Kidney (tissue), 14 donors: ENCODE results near the gene TBCD. TPM values are rescaled to one million over a fixed set of nuclear protein-coding genes. Genes with fewer than 3 reads are reported as not detected.

Experiments used
- DNase-seq, 5 donors: peaks; one replicate each; pipeline ENCODE4 v3.0.0-alpha.2; 2013 to 2020
- FAIRE-seq: peaks from 2 replicates; lab custom pipeline; 2012; peaks lifted over from hg19 to GRCh38; lab: Jason Lieb, UNC
- H3K27ac ChIP-seq, 2 donors: one replicate each; pipeline ENCODE4 v1.7.0; 2013; ENCODE audit warnings: low read depth in 2 of 2, low read length in 2 of 2, inconsistent platforms in 1 of 2
- H3K27me3 ChIP-seq: one replicate; pipeline ENCODE4 v1.7.1; 2013; ENCODE audit warnings: low read length, inconsistent platforms; ENCODE audit not compliant: control insufficient read depth, insufficient read depth
- H3K36me3 ChIP-seq, 3 donors: one replicate each; pipeline versions ENCODE4 v1.7.0 to v1.7.1; 2013; ENCODE audit warnings: low read length in 3 of 3, control low read depth in 1 of 3, inconsistent platforms in 1 of 3; ENCODE audit not compliant: insufficient read depth in 3 of 3, control insufficient read depth in 2 of 3
- H3K4me1 ChIP-seq, 3 donors: one replicate each; pipeline versions ENCODE4 v1.7.0 to v1.7.1; 2013; ENCODE audit warnings: low read length in 3 of 3, inconsistent platforms in 1 of 3, low read depth in 1 of 3; ENCODE audit not compliant: control insufficient read depth in 2 of 3, insufficient read depth in 2 of 3
- H3K4me3 ChIP-seq, 3 donors: one replicate each; pipeline versions ENCODE4 v1.7.0 to v1.8.1; 2013; ENCODE audit warnings: low read length in 3 of 3, control low read depth in 1 of 3, inconsistent platforms in 1 of 3
- H3K9ac ChIP-seq, 3 donors: one replicate each; pipeline versions ENCODE4 v1.7.0 to v1.7.1; 2013; ENCODE audit warnings: low read length in 3 of 3, control low read depth in 1 of 3, inconsistent platforms in 1 of 3
- H3K9me3 ChIP-seq, 3 donors: one replicate each; pipeline versions ENCODE4 v1.7.0 to v1.7.1; 2013; ENCODE audit warnings: low read length in 3 of 3, control low read depth in 1 of 3, inconsistent platforms in 1 of 3; ENCODE audit not compliant: control insufficient read depth in 2 of 3, insufficient read depth in 1 of 3
- CTCF ChIP-seq: IDR thresholded peaks from 3 replicates; pipeline ENCODE4 v1.5.1; 2012; ENCODE audit warnings: mild to moderate bottlenecking, moderate library complexity, borderline replicate concordance; ENCODE audit not compliant: insufficient read depth; ENCODE audit errors: extremely low read depth
- intact Hi-C: fragments of 100-400 bp; cut with DNase I; formaldehyde crosslinking; loops from one replicate; pipeline ENCODE4 v1.11.1; 2022
- polyA plus RNA-seq: library from polyadenylated mRNA; stranded (reverse); fragments of 350-450 nt; fragmentation: Illumina TruSeq; extraction: RNeasy Lipid Tissue Mini Kit (QIAGEN cat#74804); gene quantifications from one replicate; pipeline ENCODE4 v1.2.3, GENCODE V29; 2014; ENCODE audit warnings: low read depth, low replicate concordance; ENCODE audit not compliant: insufficient read depth
- total RNA-seq: library from RNA; stranded (reverse); fragmentation: NEBNext Ultra II Directional; extraction: Animal tissue kit (Norgen Biotek cat#: 25700); gene quantifications from one replicate; pipeline ENCODE4 v1.2.1, GENCODE V29; 2021
- donor health status: control.
- donor health status: control.
- donor health status: control.
- donor health status: control.
- donor health status: control.
- donor health status: DM: yes; HTN: yes; CAD: no.
- donor health status: Normal renal cell carcinoma (clear cell type).

TBCD gene
- total and polyA plus RNA-seq, 2 donors from 2014 or later: 72.8 to 78.7 TPM

GRCh38 chr17:82859431-82860403 lies 107.9 kb downstream of the TBCD start:
- Histone ChIP-seq H3K4me1 (peaks cover 3 to 25% (median 20%) of the 10 kb centered on the region in 3 donors), H3K9me3 (no peaks in the 10 kb centered on the region), H3K27ac (peak overlapping the region; percentile 79 to 91), H3K4me3 (peak overlapping the region in 1 of 3 donors; percentile 29), H3K27me3 (no peaks in the 10 kb centered on the region), H3K9ac (peak overlapping the region in 1 of 3 donors; percentile 55), H3K36me3 (no peaks in the 10 kb centered on the region)
- intact Hi-C loops: no loop called here
- no peak for TF ChIP-seq CTCF
- FAIRE-seq: no peak
- peak; percentile 91 to 96 (median 96) for DNase-seq

GRCh38 chr17:82860606-82861392 lies 108.9 kb downstream of the TBCD start:
- intact Hi-C loops: no loop called here
- Histone ChIP-seq H3K36me3 (no peaks in the 10 kb centered on the region), H3K27ac (peak overlapping the region; percentile 79 to 91), H3K27me3 (no peaks in the 10 kb centered on the region), H3K9ac (peak overlapping the region in 1 of 3 donors; percentile 55), H3K4me3 (peak overlapping the region in 1 of 3 donors; percentile 29), H3K9me3 (no peaks in the 10 kb centered on the region), H3K4me1 (peaks cover 3 to 25% (median 20%) of the 10 kb centered on the region in 3 donors)
- DNase-seq (peak in 3 of 5 donors; percentile 51 to 80 (median 80)), FAIRE-seq (no peak)
- TF ChIP-seq CTCF: no peak

GRCh38 chr17:82861393-82861775 lies 109.5 kb downstream of the TBCD start:
- H3K4me1 ChIP-seq: peaks cover 3 to 27% (median 20%) of the 10 kb centered on the region in 3 donors
- no peak for DNase-seq
- no peak overlapping the region for H3K27ac ChIP-seq
- no peaks in the 10 kb centered on the region for H3K9me3 ChIP-seq
- no peak overlapping the region for H3K9ac ChIP-seq
- no peaks in the 10 kb centered on the region for H3K27me3 ChIP-seq
- no peaks in the 10 kb centered on the region for H3K36me3 ChIP-seq
- TF ChIP-seq CTCF: no peak
- intact Hi-C loops: no loop called here
- FAIRE-seq: no peak
- no peak overlapping the region for H3K4me3 ChIP-seq
